Stimulated activated CD4-positive, alpha-beta T cell treated with anti-CD3 and anti-CD28 coated beads, Interleukin-1b, Interleukin-23, amount 100 ng/mL, for 4 hours (primary cell): Measurements from ENCODE around the gene ASB13.

ENCODE experiments used
- DNase-seq, 2 donors: peaks; one replicate each; pipeline ENCODE4 v3.0.0-alpha.2; 2020; ENCODE audit warnings: low read depth in 2 of 2

ASB13 gene

GRCh38 chr10:5647507-5648240 is 18.7 kb downstream of the ASB13 start:
- no peak for DNase-seq

GRCh38 chr10:5645944-5646617 is 20.3 kb downstream of the ASB13 start:
- DNase-seq: no peak

GRCh38 chr10:5645375-5645774 is 21.0 kb downstream of the ASB13 start:
- no peak for DNase-seq

GRCh38 chr10:5644930-5645329 is 21.5 kb downstream of the ASB13 start:
- DNase-seq: no peak

- DNase-seq: no peak
Measured at GRCh38 chr10:5643346-5644067, 22.9 kb downstream of the ASB13 start.

- no peak for DNase-seq
Measured at GRCh38 chr10:5641501-5641900, 24.9 kb downstream of the ASB13 start.

- no peak for DNase-seq
Measured at GRCh38 chr10:5640501-5640900, 25.9 kb downstream of the ASB13 start.

- DNase-seq: no peak
Measured at GRCh38 chr10:5640036-5640435, 26.4 kb downstream of the ASB13 start.

GRCh38 chr10:5639066-5639465 is 27.3 kb downstream of the ASB13 start:
- no peak for DNase-seq

- DNase-seq: no peak
Measured at GRCh38 chr10:5638494-5638893, 27.9 kb downstream of the ASB13 start.

- DNase-seq: no peak
Measured at GRCh38 chr10:5634918-5635317, 31.5 kb downstream of the ASB13 start.

GRCh38 chr10:5633166-5633749 is 33.1 kb downstream of the ASB13 start:
- no peak for DNase-seq

GRCh38 chr10:5632446-5632845 is 33.9 kb downstream of the ASB13 start:
- DNase-seq: no peak

GRCh38 chr10:5631936-5632335 is 34.5 kb downstream of the ASB13 start:
- no peak for DNase-seq

- no peak for DNase-seq
Measured at GRCh38 chr10:5630112-5630436, 36.3 kb downstream of the ASB13 start.

- peak; percentile 80 to 89 for DNase-seq
Measured at GRCh38 chr10:5629303-5630111, 36.9 kb downstream of the ASB13 start.

- DNase-seq: no peak
Measured at GRCh38 chr10:5628451-5629302, 37.7 kb downstream of the ASB13 start.

- DNase-seq: no peak
Measured at GRCh38 chr10:5627486-5628044, 38.8 kb downstream of the ASB13 start.

- no peak for DNase-seq
Measured at GRCh38 chr10:5625992-5626777, 40.2 kb downstream of the ASB13 start.

- DNase-seq: no peak
Measured at GRCh38 chr10:5624701-5625100, 41.7 kb downstream of the ASB13 start.
